ENCODE data around the gene GPR137B. TPM values are rescaled to one million over a fixed set of nuclear protein-coding genes. Genes with fewer than 3 reads are reported as not detected.

GPR137B gene
- total RNA-seq, 1 donor from 2014 or later, result 7.8 TPM

DNA sequence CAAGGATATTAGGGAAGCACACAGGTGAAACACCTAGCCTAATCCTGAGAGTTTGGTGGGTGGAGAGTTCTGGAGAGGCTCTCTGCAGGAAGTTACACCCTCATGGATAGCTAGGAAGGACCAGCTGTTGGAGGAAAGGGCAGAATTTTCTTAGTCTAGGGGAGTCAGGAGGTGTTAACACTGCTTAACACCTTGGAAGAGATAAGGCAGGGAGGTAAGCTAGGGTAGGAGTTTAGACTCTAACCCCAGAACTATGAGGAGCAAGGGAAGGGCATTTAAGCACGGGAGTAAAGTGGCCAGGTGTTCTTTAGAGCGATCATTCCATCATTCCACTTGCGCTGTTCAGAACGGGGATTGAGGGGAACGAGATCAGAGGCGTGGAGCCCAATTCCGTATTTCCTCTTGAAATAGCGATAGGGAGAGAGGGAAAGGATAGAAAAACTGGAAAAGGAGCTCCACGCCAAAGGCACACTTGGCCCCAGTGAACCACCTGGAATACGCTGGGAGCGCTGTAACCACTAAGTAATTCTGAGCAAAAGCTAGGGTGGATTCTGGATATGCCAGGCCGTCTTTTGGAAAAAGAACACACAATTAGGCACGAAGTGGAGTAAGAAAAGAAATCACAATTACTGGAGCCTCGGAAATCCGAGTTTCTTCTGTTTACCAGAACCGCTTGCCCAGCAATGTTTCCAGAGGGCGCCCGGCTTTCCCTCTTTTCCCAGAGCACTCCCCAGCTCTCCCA lies 1.5 kb upstream of the GPR137B start:
- H3K27me3 Mint-ChIP-seq (ENCODE audit: low read depth), result peaks cover 49% of the 10 kb centered on the region
- peaks cover 16% of the 10 kb centered on the region for H3K4me1 Mint-ChIP-seq (ENCODE audit: low read depth)
- no peak overlapping the region for H3K27ac Mint-ChIP-seq
- H3K4me3 Mint-ChIP-seq (ENCODE audit: low read depth), result peak overlapping the region; percentile 87
- no peaks in the 10 kb centered on the region for H3K9me3 Mint-ChIP-seq
- intact Hi-C loops (cut with micrococcal nuclease), result loop anchor here (2.0 to 5.0 kb wide), 2 partner anchors 18 to 141 kb away; partner anchors contain the start of gene ERO1B
- no peak for DNase-seq (ENCODE audit: low spot score)
- peaks cover 10% of the 10 kb centered on the region for H3K36me3 Mint-ChIP-seq (ENCODE audit: low read depth)

DNA sequence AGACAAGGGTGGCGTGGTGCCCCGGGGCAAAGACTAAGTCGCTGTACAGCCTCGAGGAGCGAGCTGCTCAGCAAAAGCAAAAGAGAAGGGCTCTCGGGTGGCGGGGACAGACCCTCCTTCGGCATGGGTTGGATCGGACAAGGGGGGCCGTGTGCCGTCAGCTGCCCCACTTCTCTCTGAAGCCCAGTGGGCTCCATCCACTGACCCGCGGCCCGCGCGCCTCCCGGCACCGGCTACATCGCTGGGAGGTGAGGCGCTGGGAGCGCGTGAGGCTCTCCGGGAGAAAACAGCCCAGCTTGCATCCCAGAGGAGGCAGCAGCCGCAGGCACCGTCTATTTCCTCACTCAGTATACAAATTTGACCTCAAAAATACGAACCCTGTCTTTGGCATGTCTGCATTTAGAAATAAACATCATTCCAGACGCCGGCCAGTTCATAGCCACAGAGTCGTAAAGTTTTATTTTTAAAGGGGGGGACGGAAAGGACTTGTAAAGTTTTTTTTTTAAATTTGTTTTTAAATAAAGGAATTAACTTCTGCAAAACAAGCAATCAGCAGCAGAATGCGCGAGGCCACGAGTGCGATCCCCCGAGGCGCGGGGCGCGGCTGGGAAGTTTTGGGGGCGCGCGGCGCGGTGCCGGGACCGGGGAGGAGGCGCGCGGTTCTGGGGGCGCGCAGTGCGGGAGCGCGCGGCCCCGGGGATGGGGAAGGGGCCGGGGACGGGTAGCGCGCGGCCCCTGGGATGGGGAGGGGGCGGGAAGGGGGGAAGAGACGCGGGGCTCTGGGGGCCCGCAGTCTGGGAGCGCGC lies 689 bp upstream of the GPR137B start:
- intact Hi-C loops (cut with micrococcal nuclease), result loop anchor here (1.0 to 5.0 kb wide), 4 partner anchors 19 to 254 kb away; partner anchors contain the start of gene ERO1B
- Mint-ChIP-seq H3K9me3 (no peaks in the 10 kb centered on the region), H3K36me3 (ENCODE audit: low read depth) (peaks cover 10% of the 10 kb centered on the region), H3K27me3 (ENCODE audit: low read depth) (peaks cover 45% of the 10 kb centered on the region), H3K4me1 (ENCODE audit: low read depth) (peaks cover 16% of the 10 kb centered on the region), H3K4me3 (ENCODE audit: low read depth) (peak overlapping the region; percentile 87), H3K27ac (peak overlapping the region; percentile 71)
- no peak for DNase-seq (ENCODE audit: low spot score)

DNA sequence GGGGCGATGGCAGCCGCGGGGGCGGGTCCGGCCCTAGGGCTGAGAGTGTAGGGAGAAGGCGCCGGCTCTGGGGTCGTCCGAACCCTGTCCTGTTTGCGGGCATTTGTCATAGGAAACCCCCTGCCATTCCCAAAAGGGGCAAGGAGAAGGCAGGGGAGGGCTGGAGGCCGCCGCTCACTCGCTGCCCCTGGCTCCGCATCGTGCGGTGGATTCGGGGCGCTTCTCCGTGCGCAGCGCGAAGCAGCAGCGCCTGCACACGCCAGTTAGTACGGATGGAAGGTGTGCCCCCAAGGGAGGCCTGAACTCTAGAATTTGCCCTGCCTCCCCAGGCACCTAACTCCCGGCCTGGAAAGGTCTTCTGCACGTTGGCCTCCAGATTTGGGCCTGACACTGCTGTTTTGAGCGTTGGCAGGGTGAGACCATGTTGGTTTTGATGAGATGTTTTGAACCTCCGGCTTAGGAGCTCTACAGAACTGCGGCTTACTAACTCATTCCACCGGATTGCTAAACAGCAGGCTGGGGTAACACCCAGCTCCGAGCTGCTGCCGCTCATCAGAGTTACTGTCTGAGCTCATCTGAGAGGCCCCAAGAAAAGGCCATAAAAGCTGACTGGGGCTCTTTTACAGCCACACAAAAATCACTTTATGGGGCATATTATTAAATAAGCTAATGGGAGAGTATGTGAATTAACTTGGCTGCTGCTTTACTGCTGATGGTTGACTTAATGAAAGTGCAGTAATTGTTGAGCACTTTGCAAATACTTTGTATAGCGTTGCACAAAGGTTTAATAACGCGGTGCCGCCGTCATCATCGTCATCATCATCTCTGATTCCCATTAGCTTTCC lies 987 bp downstream of the GPR137B start:
- DNase-seq (ENCODE audit: low spot score), result peak; percentile 22
- H3K9me3 Mint-ChIP-seq, result no peaks in the 10 kb centered on the region
- H3K4me1 Mint-ChIP-seq (ENCODE audit: low read depth), result peaks cover 16% of the 10 kb centered on the region

DNA sequence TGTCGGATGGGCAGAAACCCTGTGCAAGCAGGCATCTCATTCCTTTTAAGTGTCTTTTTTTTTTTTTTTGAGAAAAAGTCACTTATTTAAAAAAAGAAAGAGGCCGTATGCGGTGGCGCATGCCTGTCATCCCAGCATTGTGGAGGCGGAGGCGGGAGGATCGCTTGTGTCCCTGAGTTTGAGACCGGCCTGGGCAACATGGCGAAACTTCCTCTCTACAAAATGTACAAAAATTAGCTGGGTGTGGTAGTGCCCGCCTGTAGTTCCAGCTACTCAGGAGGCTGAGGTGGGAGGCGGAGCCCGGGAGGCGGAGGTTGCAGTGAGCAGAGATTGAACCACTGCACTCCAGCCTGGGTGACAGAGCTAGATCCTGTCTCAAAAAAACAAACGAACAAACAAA lies 1.7 kb downstream of the GPR137B start:
- intact Hi-C loops (cut with micrococcal nuclease), result loop anchor here (5.0 kb wide), 1 partner anchor 138 kb away; the partner anchor contains the start of gene ERO1B
- Mint-ChIP-seq H3K4me3 (ENCODE audit: low read depth) (peak overlapping the region; percentile 99), H3K27ac (no peak overlapping the region), H3K9me3 (no peaks in the 10 kb centered on the region), H3K27me3 (ENCODE audit: low read depth) (peaks cover 26% of the 10 kb centered on the region), H3K36me3 (ENCODE audit: low read depth) (peaks cover 10% of the 10 kb centered on the region), H3K4me1 (ENCODE audit: low read depth) (peaks cover 16% of the 10 kb centered on the region)
- no peak for DNase-seq (ENCODE audit: low spot score)

More for the DNA sequence above, 987 bp downstream of the GPR137B start:
- intact Hi-C loops (cut with micrococcal nuclease), result loop anchor here (2.0 to 5.0 kb wide), 2 partner anchors 35 to 139 kb away; partner anchors contain the start of gene ERO1B
- Mint-ChIP-seq H3K27ac (peak overlapping the region; percentile 56), H3K27me3 (ENCODE audit: low read depth) (peaks cover 34% of the 10 kb centered on the region), H3K4me3 (ENCODE audit: low read depth) (peak overlapping the region; percentile 99), H3K36me3 (ENCODE audit: low read depth) (peaks cover 10% of the 10 kb centered on the region)

DNA sequence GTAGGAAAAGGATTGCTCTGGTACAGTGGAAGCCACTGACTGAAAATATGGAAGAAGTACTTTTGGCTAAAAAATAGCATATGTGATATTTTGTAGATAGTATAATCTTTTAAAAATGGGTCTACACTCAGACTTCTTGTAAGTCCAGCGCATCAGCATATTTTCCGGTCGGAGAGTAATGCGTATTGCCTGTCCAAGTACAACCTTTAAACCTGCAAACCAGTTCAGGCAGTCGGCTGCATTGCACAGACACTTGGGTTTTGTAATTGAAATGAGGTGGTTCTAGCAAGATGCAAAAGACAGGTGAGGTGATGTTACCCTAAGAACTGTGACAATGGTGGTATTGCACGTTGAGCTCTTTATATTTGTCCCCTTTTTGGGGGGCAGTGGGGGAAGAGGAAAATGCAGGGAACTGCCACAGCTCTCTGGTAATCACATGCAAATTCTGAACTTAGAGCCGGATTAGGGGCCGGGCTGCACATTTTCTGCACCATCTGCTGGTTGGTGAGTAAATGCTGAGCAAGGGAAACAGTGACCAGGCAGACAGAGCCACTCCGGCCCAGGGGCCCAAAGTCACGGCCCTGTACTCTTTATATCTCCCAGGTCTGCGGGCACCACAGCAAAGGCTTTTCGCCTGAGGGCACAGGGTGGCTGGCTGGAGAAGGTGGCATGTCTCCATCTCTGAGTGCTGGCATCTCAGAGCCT lies 2.3 kb downstream of the GPR137B start:
- H3K27ac Mint-ChIP-seq, result no peak overlapping the region
- H3K27me3 Mint-ChIP-seq (ENCODE audit: low read depth), result peaks cover 23% of the 10 kb centered on the region
- no peak for DNase-seq (ENCODE audit: low spot score)
- peaks cover 16% of the 10 kb centered on the region for H3K4me1 Mint-ChIP-seq (ENCODE audit: low read depth)
- intact Hi-C loops (cut with micrococcal nuclease), result loop anchor here (5.0 kb wide), 1 partner anchor 138 kb away; the partner anchor contains the start of gene ERO1B
- H3K9me3 Mint-ChIP-seq, result no peaks in the 10 kb centered on the region
- peaks cover 10% of the 10 kb centered on the region for H3K36me3 Mint-ChIP-seq (ENCODE audit: low read depth)
- H3K4me3 Mint-ChIP-seq (ENCODE audit: low read depth), result peak overlapping the region; percentile 99

DNA sequence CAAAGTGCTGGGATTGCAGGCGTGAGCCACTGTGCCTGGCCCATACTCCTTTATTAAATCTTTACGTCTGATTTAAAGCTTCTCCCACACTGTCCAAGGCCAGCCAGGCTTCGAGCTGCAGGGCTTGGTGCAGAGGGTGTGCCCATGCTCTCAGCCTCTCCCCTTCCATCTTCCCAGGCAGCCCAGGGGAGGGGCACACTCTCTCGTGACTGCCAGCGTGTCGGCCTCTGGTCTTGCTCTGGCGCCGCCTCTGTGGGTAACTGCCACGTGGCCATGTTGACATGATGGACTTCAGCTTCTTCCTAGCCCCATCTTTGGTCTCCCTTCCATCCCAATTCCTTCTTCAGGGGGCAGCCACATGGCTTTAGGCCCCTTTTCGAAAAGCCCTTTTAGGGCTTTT lies 4.7 kb downstream of the GPR137B start:
- Mint-ChIP-seq H3K9me3 (no peaks in the 10 kb centered on the region), H3K27ac (no peak overlapping the region), H3K4me1 (ENCODE audit: low read depth) (peaks cover 12% of the 10 kb centered on the region), H3K27me3 (ENCODE audit: low read depth) (peaks cover 4% of the 10 kb centered on the region), H3K36me3 (ENCODE audit: low read depth) (peaks cover 10% of the 10 kb centered on the region), H3K4me3 (ENCODE audit: low read depth) (no peak overlapping the region)
- no peak for DNase-seq (ENCODE audit: low spot score)
- intact Hi-C loops (cut with micrococcal nuclease), result no loop called here

DNA sequence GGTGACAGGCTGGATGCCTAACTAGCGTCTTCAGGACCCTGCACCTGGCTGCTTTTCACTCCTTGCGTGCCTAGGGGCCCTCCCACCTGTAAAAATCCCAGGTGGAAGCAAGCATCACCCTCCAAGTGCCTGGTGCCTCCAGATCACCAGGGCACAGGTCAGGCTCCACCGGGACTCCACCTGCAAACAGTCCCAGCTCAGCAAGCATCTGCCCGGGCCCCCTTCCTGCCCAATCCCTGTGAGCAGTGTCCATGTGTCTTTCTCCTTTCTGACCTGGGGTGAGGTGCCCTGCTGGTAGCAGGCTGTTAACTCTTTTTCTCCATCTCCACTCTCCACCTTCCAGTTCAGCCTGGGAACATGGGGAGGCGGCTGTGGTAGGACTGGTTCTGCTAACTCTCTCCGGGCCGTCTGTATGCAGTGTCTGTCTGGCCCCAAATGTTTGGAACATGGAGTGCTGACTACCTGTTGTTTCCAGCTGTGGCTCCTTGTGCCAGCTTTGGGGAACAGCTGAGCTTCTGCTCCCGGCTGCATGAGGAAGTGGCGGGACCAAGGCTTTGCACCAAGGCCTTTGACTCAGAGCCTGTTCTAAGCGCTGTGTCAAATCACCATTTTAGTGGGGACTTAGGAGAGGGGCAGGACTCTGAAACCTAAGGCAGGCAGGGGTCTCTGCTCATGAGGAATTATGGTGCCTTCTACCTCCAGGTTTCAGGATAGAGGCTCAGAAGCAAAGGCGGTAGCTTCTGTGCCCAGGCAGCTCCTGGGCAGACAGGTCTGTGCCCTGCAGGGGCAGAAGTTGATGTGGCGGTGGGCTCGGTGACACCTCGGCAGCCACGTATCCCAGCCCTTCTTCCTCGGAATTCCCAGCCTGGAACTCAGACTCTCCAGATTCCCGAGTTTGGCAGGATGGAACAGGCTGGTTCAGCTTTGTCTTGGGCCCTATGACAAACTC lies 5.5 kb downstream of the GPR137B start:
- intact Hi-C loops (cut with micrococcal nuclease), result no loop called here

DNA sequence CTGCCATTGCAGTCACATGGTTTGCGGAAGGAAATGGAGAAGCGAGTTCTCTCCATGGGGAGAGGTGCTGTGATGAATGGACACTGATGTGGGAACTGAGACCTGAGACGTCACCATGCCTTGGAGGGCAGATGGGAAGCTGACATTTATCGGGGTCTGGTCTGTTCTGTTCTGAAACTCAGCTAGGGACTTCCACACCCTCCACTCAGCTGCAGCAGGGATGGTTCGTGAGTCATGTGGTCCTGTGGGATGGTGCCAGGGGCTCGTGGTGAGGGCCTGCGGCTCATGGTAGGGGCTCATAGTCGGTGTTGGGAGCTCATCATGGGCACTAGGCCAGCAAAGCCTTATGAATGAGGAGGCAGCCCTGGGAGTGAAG lies 6.1 kb downstream of the GPR137B start:
- Mint-ChIP-seq H3K4me1 (ENCODE audit: low read depth) (peaks cover 10% of the 10 kb centered on the region), H3K36me3 (ENCODE audit: low read depth) (peaks cover 9% of the 10 kb centered on the region), H3K4me3 (ENCODE audit: low read depth) (no peak overlapping the region), H3K27ac (no peak overlapping the region), H3K9me3 (no peaks in the 10 kb centered on the region), H3K27me3 (ENCODE audit: low read depth) (peaks cover 4% of the 10 kb centered on the region)
- intact Hi-C loops (cut with micrococcal nuclease), result no loop called here
- DNase-seq (ENCODE audit: low spot score), result no peak

More for the DNA sequence above, 5.5 kb downstream of the GPR137B start:
- no peak for DNase-seq (ENCODE audit: low spot score)
- Mint-ChIP-seq H3K4me3 (ENCODE audit: low read depth) (no peak overlapping the region), H3K27ac (no peak overlapping the region), H3K36me3 (ENCODE audit: low read depth) (peaks cover 10% of the 10 kb centered on the region), H3K9me3 (no peaks in the 10 kb centered on the region), H3K4me1 (ENCODE audit: low read depth) (peaks cover 12% of the 10 kb centered on the region), H3K27me3 (ENCODE audit: low read depth) (peaks cover 4% of the 10 kb centered on the region)

DNA sequence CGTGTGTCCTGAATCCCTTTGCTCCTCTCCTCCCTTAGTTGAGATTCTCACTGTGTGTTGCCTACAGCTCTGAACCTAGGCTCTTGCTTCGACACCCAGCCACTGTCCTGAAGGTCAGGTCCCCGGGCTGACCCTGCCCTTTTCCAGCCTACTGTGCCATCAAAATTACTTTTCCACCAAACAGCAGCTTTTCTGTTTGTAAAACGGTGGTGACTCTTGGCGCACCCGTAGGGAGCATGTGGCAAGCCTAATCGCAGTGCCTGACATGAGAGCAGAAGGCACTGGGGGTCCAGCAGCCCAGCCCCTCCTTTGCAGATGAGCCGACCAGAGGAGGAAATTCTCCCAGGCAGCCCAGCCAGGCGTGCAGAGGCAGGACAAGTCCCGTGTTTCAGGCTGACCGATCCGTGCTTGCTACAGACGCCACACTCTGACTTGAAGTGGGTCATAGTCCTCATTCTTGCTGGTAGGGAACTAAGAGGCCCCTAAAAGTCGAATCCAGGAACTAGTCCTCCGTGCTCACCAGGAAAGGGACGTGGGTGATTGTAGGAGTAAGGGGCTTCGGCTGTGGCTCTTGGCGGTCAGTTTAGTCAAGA lies 6.8 kb downstream of the GPR137B start:
- H3K27me3 Mint-ChIP-seq (ENCODE audit: low read depth), result peaks cover 2% of the 10 kb centered on the region
- H3K4me3 Mint-ChIP-seq (ENCODE audit: low read depth), result no peak overlapping the region
- no peak for DNase-seq (ENCODE audit: low spot score)
- peaks cover 4% of the 10 kb centered on the region for H3K36me3 Mint-ChIP-seq (ENCODE audit: low read depth)
- peaks cover 3% of the 10 kb centered on the region for H3K4me1 Mint-ChIP-seq (ENCODE audit: low read depth)
- H3K27ac Mint-ChIP-seq, result no peak overlapping the region
- intact Hi-C loops (cut with micrococcal nuclease), result no loop called here
- no peaks in the 10 kb centered on the region for H3K9me3 Mint-ChIP-seq

DNA sequence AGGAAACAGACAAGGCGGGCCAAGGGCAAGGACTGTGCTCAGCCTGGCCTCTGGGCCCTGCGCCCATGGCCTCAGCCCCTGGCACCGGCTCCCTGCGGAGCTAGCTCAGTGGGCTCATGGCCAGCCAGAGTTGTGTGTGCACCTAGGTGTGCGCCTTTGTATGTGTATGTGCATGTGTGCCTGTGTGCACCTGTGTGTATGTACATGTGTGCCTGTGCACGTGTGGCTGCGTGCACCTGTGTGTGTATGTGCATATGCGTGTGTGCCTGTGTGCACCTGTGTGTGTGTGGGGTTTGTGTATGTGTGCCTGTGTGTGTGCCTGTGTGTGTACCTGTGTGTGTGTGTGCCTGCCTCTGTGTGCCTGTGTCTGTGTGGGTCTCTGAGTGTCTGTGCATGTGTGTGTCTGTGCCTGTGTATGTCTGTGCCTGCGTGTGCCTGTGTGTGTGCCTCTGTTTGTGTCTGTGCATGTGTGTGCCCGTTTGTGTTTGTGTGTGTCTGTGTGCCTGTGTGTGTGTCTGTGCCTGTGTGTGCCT lies 7.4 kb downstream of the GPR137B start:
- Mint-ChIP-seq H3K36me3 (ENCODE audit: low read depth) (no peaks in the 10 kb centered on the region), H3K4me1 (ENCODE audit: low read depth) (no peaks in the 10 kb centered on the region), H3K27ac (no peak overlapping the region), H3K9me3 (no peaks in the 10 kb centered on the region), H3K27me3 (ENCODE audit: low read depth) (no peaks in the 10 kb centered on the region), H3K4me3 (ENCODE audit: low read depth) (no peak overlapping the region)
- intact Hi-C loops (cut with micrococcal nuclease), result no loop called here
- DNase-seq (ENCODE audit: low spot score), result no peak

Data from activated T-helper 2 cell treated with anti-CD3 and anti-CD28 coated beads, Interferon-gamma antibody, Interleukin-2, Interleukin-4, amounts not matched to agents 10 μg/mL and 5 μg/mL and 100 μg/mL, durations not matched to agents 14 hours and 24 hours and 36 hours (primary cell).